Calu3 (cell line): ENCODE results near the gene CEP128. TPM values are rescaled to one million over a fixed set of nuclear protein-coding genes. Genes with fewer than 3 reads are reported as not detected.

ENCODE experiments used
- BruUV-seq: library from RNA; stranded (reverse); fragments of 400-500 nt; replicated peaks from 2 replicates; lab custom pipeline; 2021; lab: Mats Ljungman, UMichigan
- CTCF ChIA-PET: fragments of 300-600 bp; sonication (Branson Sonifier 250); formaldehyde crosslinking; loops from one replicate; lab custom pipeline; 2022; ENCODE audit warnings: antibody characterized with exemption; lab: Charles Lee
- DNase-seq: peaks from one replicate; pipeline ENCODE4 v3.0.0; 2022
- H3K27ac Mint-ChIP-seq: one replicate; pipeline ENCODE4 v1.8.0; 2022; ENCODE audit warnings: mixed read lengths; ENCODE audit not compliant: unreplicated experiment
- H3K27me3 Mint-ChIP-seq: one replicate; pipeline ENCODE4 v1.8.0; 2022; ENCODE audit warnings: mixed read lengths; ENCODE audit not compliant: unreplicated experiment
- H3K36me3 Mint-ChIP-seq: one replicate; pipeline ENCODE4 v1.8.0; 2022; ENCODE audit warnings: mild to moderate bottlenecking, moderate library complexity, mixed read lengths; ENCODE audit not compliant: insufficient read depth, unreplicated experiment
- H3K4me1 Mint-ChIP-seq: one replicate; pipeline ENCODE4 v1.8.0; 2022; ENCODE audit warnings: mild to moderate bottlenecking, low read depth, mixed read lengths; ENCODE audit not compliant: unreplicated experiment
- H3K4me3 Mint-ChIP-seq: one replicate; pipeline ENCODE4 v1.8.0; 2022; ENCODE audit warnings: mild to moderate bottlenecking, low read depth, moderate library complexity, mixed read lengths; ENCODE audit not compliant: unreplicated experiment
- H3K9me3 Mint-ChIP-seq: one replicate; pipeline ENCODE4 v1.8.0; 2022; ENCODE audit warnings: low read depth, mixed read lengths; ENCODE audit not compliant: unreplicated experiment
- intact Hi-C: fragments of 100-400 bp; cut with micrococcal nuclease; formaldehyde crosslinking; loops from one replicate; pipeline ENCODE4 v1.10.0; 2022; ENCODE audit not compliant: unreplicated experiment
- total RNA-seq: library from RNA; stranded (reverse); gene quantifications from 2 replicates; pipeline ENCODE4 v1.2.3, GENCODE V29; 2022
- TF ChIP-seq, protein P1 (sequence below): fragments of 200-600 bp; IDR thresholded peaks from one replicate; pipeline ENCODE4 v1.8.0; 2022; ENCODE audit warnings: antibody characterized with exemption; ENCODE audit not compliant: unreplicated experiment

Gene CEP128
- total RNA-seq, 1 experiment from 2014 or later: 22.9 TPM

DNA sequence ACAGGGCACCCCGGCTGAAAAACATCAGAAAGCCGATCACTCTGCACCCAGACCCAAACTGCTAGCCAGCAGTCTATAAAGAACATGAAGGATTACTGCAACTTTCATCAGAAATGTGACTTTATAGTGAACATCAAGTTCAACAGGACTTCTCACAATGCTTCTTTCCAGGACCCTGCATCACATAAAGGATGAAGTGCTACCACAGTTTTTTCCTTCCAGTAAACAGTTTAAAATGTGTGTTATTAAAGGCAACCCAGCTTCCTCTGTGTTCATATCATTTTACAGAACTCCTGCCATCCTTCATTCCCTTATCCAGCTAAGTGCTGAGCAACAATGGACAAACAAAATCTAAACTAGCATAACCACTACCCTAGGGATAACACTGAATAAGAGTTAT, 449.9 kb downstream of the CEP128 start:
- no peaks in the 10 kb centered on the region for H3K27me3 Mint-ChIP-seq
- H3K36me3 Mint-ChIP-seq: no peaks in the 10 kb centered on the region
- H3K9me3 Mint-ChIP-seq: no peaks in the 10 kb centered on the region
- TF ChIP-seq, protein P1, sequence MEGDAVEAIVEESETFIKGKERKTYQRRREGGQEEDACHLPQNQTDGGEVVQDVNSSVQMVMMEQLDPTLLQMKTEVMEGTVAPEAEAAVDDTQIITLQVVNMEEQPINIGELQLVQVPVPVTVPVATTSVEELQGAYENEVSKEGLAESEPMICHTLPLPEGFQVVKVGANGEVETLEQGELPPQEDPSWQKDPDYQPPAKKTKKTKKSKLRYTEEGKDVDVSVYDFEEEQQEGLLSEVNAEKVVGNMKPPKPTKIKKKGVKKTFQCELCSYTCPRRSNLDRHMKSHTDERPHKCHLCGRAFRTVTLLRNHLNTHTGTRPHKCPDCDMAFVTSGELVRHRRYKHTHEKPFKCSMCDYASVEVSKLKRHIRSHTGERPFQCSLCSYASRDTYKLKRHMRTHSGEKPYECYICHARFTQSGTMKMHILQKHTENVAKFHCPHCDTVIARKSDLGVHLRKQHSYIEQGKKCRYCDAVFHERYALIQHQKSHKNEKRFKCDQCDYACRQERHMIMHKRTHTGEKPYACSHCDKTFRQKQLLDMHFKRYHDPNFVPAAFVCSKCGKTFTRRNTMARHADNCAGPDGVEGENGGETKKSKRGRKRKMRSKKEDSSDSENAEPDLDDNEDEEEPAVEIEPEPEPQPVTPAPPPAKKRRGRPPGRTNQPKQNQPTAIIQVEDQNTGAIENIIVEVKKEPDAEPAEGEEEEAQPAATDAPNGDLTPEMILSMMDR: no peak
- DNase-seq: no peak
- H3K4me3 Mint-ChIP-seq: no peak overlapping the region
- H3K27ac Mint-ChIP-seq: no peak overlapping the region
- CTCF ChIA-PET: no interaction called here
- intact Hi-C loops: no loop called here
- no peaks in the 10 kb centered on the region for H3K4me1 Mint-ChIP-seq
- BruUV-seq: no TSS peak

GRCh38 chr14:80491131-80491530, 450.4 kb downstream of the CEP128 start:
- CTCF ChIA-PET: no interaction called here
- Mint-ChIP-seq H3K36me3 (no peaks in the 10 kb centered on the region), H3K4me3 (no peak overlapping the region), H3K9me3 (no peaks in the 10 kb centered on the region), H3K4me1 (no peaks in the 10 kb centered on the region), H3K27me3 (no peaks in the 10 kb centered on the region), H3K27ac (no peak overlapping the region)
- TF ChIP-seq, protein P1: no peak
- no TSS peak for BruUV-seq
- no peak for DNase-seq
- intact Hi-C loops: no loop called here

- no peaks in the 10 kb centered on the region for H3K36me3 Mint-ChIP-seq
- no peak for DNase-seq
- no peak overlapping the region for H3K27ac Mint-ChIP-seq
- no peaks in the 10 kb centered on the region for H3K9me3 Mint-ChIP-seq
- CTCF ChIA-PET: no interaction called here
- no peaks in the 10 kb centered on the region for H3K4me1 Mint-ChIP-seq
- BruUV-seq: no TSS peak
- TF ChIP-seq, protein P1: no peak
- no peaks in the 10 kb centered on the region for H3K27me3 Mint-ChIP-seq
- intact Hi-C loops: no loop called here
- no peak overlapping the region for H3K4me3 Mint-ChIP-seq
Observed at GRCh38 chr14:80489513-80489912, 452.0 kb downstream of the CEP128 start.

- CTCF ChIA-PET: no interaction called here
- H3K36me3 Mint-ChIP-seq: no peaks in the 10 kb centered on the region
- TF ChIP-seq, protein P1: no peak
- no peak overlapping the region for H3K4me3 Mint-ChIP-seq
- no peaks in the 10 kb centered on the region for H3K9me3 Mint-ChIP-seq
- no TSS peak for BruUV-seq
- H3K27ac Mint-ChIP-seq: no peak overlapping the region
- no peak for DNase-seq
- no peaks in the 10 kb centered on the region for H3K27me3 Mint-ChIP-seq
- intact Hi-C loops: no loop called here
- no peaks in the 10 kb centered on the region for H3K4me1 Mint-ChIP-seq
Observed at GRCh38 chr14:80485764-80486163, 455.8 kb downstream of the CEP128 start.
